ENCODE measurements around the gene CCDC88C. TPM values are rescaled to one million over a fixed set of nuclear protein-coding genes. Genes with fewer than 3 reads are reported as not detected.

The CCDC88C gene
- total RNA-seq, 2 experiments from 2014 or later: 269 to 287 TPM

- POLR2A ChIA-PET: interaction anchor here (0.6 to 7.0 kb wide), 20 partner anchors 12 to 1276 kb away, joined by 3 to 103 read pairs (median 6); partner anchors contain the start of genes CCDC88C and GPR68
- intact Hi-C loops (cut with DNase I, micrococcal nuclease): loop anchor here in 1 of 2 experiments (5.0 kb wide), 1 partner anchor 32 kb away; no protein-coding TSS in a partner anchor
- peaks cover 100% of the 10 kb centered on the region for H3K4me1 Mint-ChIP-seq (ENCODE audit: low read depth)
- peak; percentile 46 for ATAC-seq (ENCODE audit: poor library complexity)
- H3K27ac ChIP-seq (ENCODE audit: low read depth in 1 of 2, low read length in 2 of 2): peak overlapping the region; percentile 69 to 80
- no peaks in the 10 kb centered on the region for H3K27me3 Mint-ChIP-seq
- H3K4me3 ChIP-seq (ENCODE audit: low read length): peak overlapping the region; percentile 8
- H3K27ac Mint-ChIP-seq: peak overlapping the region; percentile 96
- H3K27me3 ChIP-seq (ENCODE audit: control insufficient read depth in 1 of 2, insufficient read depth in 2 of 2, low read length in 2 of 2): no peaks in the 10 kb centered on the region
- no peak for TF ChIP-seq CTCF (IDR thresholded peaks at IDR 0.05)
- H3K4me3 Mint-ChIP-seq: peak overlapping the region; percentile 90
- H3K9me3 ChIP-seq (ENCODE audit: control insufficient read depth in 1 of 2, insufficient read depth in 1 of 2, low read length in 2 of 2): no peaks in the 10 kb centered on the region
- CTCF ChIA-PET: interaction anchor here (0.6 to 1.3 kb wide), 6 partner anchors 8 to 447 kb away, joined by 3 to 4 read pairs (median 3); partner anchors contain the start of gene CCDC88C
- peaks cover 56% of the 10 kb centered on the region for H3K36me3 Mint-ChIP-seq (ENCODE audit: low read depth)
- peaks cover 42% of the 10 kb centered on the region for H3K36me3 ChIP-seq (ENCODE audit: insufficient read depth, low read length)
- H3K9me3 Mint-ChIP-seq: no peaks in the 10 kb centered on the region
- H3K4me1 ChIP-seq (ENCODE audit: insufficient read depth, low read length): peaks cover 100% of the 10 kb centered on the region
- peak in 5 of 14 experiments; percentile 37 to 80 (median 68) for DNase-seq
Observed at GRCh38 chr14:91374879-91375702, 42.5 kb downstream of the CCDC88C start.

GRCh38 chr14:91374287-91374878, 43.2 kb downstream of the CCDC88C start:
- TF ChIP-seq CTCF (IDR thresholded peaks at IDR 0.05): no peak
- Mint-ChIP-seq H3K27me3 (no peaks in the 10 kb centered on the region), H3K9me3 (no peaks in the 10 kb centered on the region), H3K4me1 (ENCODE audit: low read depth) (peaks cover 100% of the 10 kb centered on the region), H3K36me3 (ENCODE audit: low read depth) (peaks cover 54% of the 10 kb centered on the region), H3K4me3 (peak overlapping the region; percentile 90), H3K27ac (peak overlapping the region; percentile 96)
- Histone ChIP-seq H3K9me3 (ENCODE audit: control insufficient read depth in 1 of 2, insufficient read depth in 1 of 2, low read length in 2 of 2) (no peaks in the 10 kb centered on the region), H3K27me3 (ENCODE audit: control insufficient read depth in 1 of 2, insufficient read depth in 2 of 2, low read length in 2 of 2) (no peaks in the 10 kb centered on the region), H3K4me3 (ENCODE audit: low read length) (peak overlapping the region; percentile 43), H3K36me3 (ENCODE audit: insufficient read depth, low read length) (peaks cover 38% of the 10 kb centered on the region), H3K27ac (ENCODE audit: low read depth in 1 of 2, low read length in 2 of 2) (peak overlapping the region; percentile 69 to 80), H3K4me1 (ENCODE audit: insufficient read depth, low read length) (peaks cover 100% of the 10 kb centered on the region)
- ChIA-PET CTCF (interaction anchor here (0.6 to 2.6 kb wide), 6 partner anchors 25 to 446 kb away, joined by 3 to 14 read pairs (median 3); partner anchors contain the start of gene CCDC88C), POLR2A (interaction anchor here (0.6 to 7.0 kb wide), 21 partner anchors 13 to 1277 kb away, joined by 3 to 103 read pairs (median 6); partner anchors contain the start of genes CCDC88C and GPR68)
- DNase-seq (peak in 1 of 14 experiments; percentile 28), ATAC-seq (ENCODE audit: poor library complexity) (no peak)
- intact Hi-C loops (cut with DNase I, micrococcal nuclease): loop anchor here in 1 of 2 experiments (5.0 kb wide), 1 partner anchor 33 kb away; no protein-coding TSS in a partner anchor

GRCh38 chr14:91373591-91374254, 43.9 kb downstream of the CCDC88C start:
- Mint-ChIP-seq H3K4me3 (peak overlapping the region; percentile 90), H3K4me1 (ENCODE audit: low read depth) (peaks cover 100% of the 10 kb centered on the region), H3K36me3 (ENCODE audit: low read depth) (peaks cover 54% of the 10 kb centered on the region), H3K27ac (peak overlapping the region; percentile 96), H3K9me3 (no peaks in the 10 kb centered on the region), H3K27me3 (no peaks in the 10 kb centered on the region)
- Histone ChIP-seq H3K9me3 (ENCODE audit: control insufficient read depth in 1 of 2, insufficient read depth in 1 of 2, low read length in 2 of 2) (no peaks in the 10 kb centered on the region), H3K27ac (ENCODE audit: low read depth in 1 of 2, low read length in 2 of 2) (peak overlapping the region; percentile 69 to 80), H3K4me1 (ENCODE audit: insufficient read depth, low read length) (peaks cover 100% of the 10 kb centered on the region), H3K36me3 (ENCODE audit: insufficient read depth, low read length) (peaks cover 31% of the 10 kb centered on the region), H3K4me3 (ENCODE audit: low read length) (peak overlapping the region; percentile 43), H3K27me3 (ENCODE audit: control insufficient read depth in 1 of 2, insufficient read depth in 2 of 2, low read length in 2 of 2) (no peaks in the 10 kb centered on the region)
- intact Hi-C loops (cut with DNase I, micrococcal nuclease): loop anchor here (1.0 to 5.0 kb wide), 6 partner anchors 15 to 51 kb away; no protein-coding TSS in a partner anchor
- ATAC-seq (ENCODE audit: poor library complexity) (peak; percentile 64), DNase-seq (peak in 9 of 14 experiments; percentile 47 to 82 (median 61))
- ChIA-PET CTCF (interaction anchor here (0.8 to 2.6 kb wide), 4 partner anchors 26 to 54 kb away, joined by 3 to 14 read pairs (median 4); partner anchors contain the start of gene CCDC88C), POLR2A (interaction anchor here (1.2 to 7.0 kb wide), 17 partner anchors 12 to 129 kb away, joined by 3 to 103 read pairs (median 9); partner anchors contain the start of genes CCDC88C and GPR68)
- no peak for TF ChIP-seq CTCF (IDR thresholded peaks at IDR 0.05)
